Activated CD4-positive, alpha-beta T cell treated with anti-CD3 and anti-CD28 coated beads for 4 hours (primary cell): ENCODE results near the gene NDC1.
A peak's percentile ranks its signal among the peaks of the same experiment; 100 is the strongest.
"Not testable (repeated sequence)": the region's sequence is repeated elsewhere in the genome, so short reads cannot be mapped to it uniquely, and the experiment has no call there.

Experiments used
- DNase-seq, 2 donors: peaks; one replicate each; pipeline ENCODE4 v3.0.0-alpha.2; 2020

The NDC1 gene

DNA sequence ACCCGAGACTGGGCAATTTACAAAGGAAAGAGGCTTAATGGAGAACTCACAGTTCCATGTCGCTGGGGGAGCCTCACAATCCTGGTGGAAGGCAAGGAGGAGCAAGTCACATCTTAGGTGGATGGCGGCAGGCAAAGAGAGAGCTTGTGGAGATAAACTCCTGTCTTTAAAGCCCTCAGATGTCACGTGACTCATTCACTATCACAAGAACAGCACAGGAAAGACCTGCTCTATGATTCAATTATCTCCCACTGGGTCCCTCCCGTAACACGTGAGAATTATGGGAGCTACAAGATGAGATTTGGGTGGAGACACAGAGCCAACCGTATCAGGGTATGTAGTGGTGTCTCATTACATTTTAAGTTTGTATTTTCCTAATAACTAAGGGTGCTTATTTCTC lies 77.6 kb downstream of the NDC1 start:
- not testable (repeated sequence) for DNase-seq

DNA sequence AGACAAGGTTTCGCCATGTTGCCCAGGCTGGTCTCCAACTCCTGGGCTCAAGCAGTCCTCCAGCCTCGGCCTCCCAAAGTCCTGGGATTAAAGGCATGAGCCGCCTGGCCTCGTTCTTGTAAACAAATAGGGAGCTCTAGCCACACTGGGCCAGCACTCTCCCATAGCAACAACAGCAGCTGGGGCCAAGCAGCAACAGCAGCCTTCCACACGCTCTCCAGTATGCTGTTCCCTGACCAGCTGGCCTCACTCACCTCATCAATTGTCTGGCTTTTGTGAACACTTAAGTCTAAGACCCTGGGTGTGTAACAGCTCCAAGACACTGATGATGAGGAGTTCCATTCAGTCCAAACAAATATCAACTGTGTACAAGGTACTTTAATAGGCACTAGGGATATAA lies 82.2 kb downstream of the NDC1 start:
- DNase-seq = no peak

DNA sequence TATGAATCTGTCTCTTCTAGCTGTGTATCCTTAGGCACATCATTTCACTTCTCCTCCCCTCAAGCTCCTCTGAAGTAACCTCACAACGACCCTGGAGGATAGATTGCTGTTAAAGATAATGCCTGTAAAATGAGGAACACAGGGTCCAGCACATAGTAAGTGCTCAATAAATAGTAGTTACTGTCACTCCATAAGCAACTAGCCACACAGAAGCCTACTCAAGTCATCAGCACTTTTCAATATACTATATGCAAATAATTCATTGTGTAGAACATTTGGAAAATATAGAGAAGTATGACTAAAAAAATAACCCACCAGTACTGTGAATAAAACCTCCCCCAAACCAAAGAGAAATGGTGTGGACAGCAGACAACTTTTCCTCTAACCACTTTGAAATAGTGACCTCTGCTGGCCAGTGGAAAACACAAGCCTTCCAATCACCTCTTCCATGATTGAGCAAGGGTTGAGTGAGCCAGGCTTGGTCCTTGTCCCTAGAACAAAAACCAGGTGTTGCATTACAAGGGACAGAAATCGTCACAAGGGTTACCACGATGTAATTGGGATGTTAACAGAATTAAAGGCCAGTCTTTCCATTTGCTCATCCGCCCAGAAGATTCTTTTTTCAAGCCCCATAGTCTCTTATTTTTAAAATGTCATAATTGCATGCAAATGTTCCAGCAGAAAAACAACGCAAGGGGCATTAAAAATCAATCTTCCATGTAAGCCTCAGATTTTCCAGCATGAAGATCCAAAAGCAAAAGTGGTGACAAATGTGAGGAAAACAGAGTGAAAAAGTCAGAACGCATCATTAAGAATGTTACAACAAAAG lies 83.4 kb downstream of the NDC1 start:
- DNase-seq = peak in 1 of 2 donors; percentile 16

DNA sequence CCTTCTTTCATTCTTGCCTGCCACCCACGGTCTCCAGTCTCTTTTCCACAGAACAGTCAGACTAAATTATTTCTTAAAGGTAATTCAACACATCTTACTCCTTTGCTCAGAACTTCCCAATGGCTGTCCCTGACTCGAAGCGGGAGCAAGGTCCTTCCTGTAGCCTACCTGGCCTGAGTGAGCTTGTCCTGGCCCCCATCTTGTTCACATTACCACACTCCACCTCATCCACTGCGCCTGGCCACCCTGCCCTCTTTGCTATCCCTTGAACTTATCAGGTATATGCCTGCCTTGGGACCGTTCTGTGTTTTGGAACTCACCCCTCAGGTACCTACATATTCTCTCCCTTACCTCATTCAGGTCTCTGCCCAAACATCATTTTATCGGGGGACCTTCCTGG lies 85.8 kb downstream of the NDC1 start:
- no peak for DNase-seq

DNA sequence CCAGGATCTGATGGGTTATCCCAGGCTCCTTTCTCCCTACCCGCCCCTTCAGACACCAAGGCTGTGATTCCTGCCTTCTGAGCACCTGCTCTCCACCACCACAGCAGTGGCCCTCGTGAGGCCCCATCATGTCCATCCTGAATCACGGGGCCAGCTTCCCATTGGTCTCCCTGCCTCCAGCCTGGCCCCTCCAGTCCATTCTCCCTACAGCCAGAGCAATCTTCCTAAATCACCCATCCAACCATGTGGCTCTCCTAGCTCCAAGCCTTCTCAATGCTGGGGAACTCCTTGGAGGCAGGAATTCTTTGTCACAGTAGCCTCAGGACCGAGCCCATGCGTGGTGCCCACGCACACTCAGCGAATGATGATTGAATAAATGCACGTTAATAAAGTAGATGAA lies 90.3 kb downstream of the NDC1 start:
- DNase-seq = no peak

DNA sequence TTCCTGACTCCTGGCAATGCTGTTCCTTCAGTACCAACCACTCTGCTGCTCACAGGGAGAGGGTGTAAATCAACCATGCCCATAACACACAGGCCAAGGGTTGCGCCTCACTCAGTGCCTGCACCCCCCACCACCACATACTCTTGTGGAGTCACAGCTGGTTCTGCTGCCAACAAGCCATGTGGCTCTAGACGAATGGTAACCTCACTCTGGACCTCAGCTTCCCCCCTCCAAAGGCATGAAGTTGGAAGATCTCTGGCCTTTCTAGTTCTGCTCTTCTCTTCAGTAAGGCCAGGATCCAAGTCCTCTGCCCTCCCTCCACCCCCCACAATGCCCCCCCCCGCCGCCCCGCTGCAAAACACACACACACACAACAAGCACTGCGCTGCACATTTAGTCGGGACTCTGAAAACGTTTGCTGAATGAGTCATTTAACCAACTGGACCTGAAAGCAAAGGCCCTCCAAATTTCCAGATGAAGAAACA lies 97.4 kb downstream of the NDC1 start:
- DNase-seq = no peak

DNA sequence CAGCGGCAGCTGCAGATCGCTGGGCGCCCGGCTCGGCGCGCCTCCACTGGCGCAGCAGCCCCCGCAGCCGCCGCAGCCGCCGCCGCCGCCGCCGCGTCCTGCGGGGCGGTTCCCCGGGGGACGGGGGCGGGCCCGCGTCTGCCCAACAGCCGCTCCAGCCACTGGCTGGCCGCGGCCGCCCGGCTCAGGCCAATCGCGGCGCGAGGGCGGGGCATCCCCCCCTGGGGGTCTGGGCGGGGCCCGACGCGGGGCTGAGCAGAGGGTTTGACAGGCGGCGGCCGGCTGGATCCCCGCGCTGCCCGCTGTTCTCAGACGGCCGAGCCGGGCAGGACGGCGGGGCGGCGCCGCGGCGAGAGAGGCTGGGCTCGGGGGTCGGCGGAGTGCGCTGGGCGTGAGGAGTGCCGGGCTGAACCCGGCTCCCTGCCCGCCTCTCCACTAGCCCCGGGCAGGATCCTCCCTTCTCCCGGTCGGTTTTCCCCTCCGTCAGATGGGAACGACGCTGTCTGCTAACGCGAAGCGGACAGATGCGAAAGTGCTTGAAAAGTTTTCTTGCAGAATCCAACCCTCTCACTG lies 98.9 kb downstream of the NDC1 start, which contains the start of gene GLIS1:
TSS of gene GLIS1 (minus strand) at position 56 of the 573 bp plus-strand sequence. CDS start 1,100 bp downstream, outside the sequence.
- no peak for DNase-seq

DNA sequence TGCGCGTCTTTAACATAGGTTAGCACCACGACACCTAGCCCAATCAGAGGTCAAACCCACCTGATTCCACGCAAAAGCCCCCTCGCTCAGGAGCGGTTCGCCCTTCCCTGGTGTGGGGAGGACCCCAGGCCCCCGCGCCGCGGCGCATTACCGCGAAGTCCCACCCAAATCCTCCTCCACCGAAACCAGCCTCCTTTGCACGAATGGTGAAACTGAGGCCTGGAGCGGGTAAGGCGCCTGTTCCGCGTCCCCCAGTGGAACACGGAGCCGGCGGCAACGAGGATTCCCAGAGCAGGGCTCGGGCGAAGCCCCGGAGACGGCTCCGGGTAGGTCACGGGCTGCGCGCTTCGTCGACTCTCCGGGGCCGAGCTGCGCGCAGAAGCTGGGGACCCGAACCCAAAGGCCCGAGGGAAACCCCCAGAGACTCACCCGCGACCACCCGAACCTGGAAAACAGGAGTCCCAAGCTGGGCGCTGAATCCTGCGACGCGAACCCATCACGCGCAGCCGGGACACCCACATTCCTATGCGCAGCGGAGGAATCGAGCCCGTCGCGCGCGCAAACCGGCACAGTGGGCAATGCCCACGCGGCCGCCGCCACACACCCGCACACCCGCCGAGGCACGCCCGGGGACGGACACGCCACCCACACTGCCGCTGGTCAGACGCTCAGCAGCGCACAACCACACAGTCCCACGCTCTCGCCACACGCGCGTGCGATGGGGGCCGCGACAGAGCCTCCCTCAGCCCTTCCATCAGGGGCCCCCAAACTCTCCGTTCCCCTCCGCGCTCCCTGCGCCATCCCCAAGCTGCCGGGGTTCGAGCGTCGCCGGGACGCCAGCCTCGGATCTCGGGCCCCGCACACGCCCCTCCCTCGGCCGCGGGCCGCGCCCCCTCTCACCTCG lies 99.6 kb downstream of the NDC1 start:
- DNase-seq = no peak

DNA sequence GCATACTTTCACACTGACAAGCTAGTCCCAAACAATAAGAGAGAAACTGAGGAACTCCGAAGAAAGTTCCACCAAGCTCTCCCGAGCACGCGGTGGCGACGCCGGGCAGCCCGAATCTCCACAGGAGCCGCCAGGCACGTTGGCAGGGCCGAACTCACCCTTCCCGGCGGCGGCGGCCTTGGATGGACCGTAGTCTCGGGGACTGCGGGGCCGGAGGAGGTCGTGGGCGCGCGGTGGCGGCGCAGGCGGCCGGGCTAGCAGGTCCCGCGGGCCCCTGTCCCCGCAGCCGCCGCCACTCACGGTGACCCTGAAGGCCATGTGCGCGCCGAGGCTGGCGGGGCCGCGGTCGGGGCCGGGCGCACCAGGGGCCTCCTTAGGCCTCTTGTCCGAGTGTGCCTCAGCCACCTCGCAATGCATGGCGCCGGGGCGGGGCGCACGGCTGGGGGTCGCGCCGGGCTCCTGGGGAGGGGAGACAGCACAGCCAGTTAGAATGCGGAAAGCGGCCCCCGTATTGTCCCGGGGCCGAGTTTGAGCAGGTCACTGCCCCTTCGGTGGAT lies 100.4 kb downstream of the NDC1 start:
- DNase-seq = no peak

DNA sequence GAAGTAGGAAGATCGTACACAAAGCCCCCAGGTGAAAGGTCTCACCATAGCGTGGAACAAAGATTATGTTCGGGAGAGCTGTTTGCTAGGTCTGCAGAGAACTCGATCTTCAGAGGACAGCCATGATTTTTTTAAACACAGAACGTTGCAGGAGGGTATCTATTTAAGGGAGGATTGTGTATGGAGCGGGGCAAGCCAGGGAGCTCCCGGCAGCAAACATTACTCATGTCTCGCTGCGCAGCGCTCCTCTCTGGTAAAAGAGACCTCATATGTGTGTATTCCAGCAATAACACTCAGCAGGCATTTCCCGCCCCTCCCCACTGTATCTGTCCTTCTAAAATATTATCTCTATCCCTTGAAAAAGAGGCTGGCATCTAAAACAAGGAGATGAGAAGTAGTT lies 101.8 kb downstream of the NDC1 start:
- DNase-seq = no peak

DNA sequence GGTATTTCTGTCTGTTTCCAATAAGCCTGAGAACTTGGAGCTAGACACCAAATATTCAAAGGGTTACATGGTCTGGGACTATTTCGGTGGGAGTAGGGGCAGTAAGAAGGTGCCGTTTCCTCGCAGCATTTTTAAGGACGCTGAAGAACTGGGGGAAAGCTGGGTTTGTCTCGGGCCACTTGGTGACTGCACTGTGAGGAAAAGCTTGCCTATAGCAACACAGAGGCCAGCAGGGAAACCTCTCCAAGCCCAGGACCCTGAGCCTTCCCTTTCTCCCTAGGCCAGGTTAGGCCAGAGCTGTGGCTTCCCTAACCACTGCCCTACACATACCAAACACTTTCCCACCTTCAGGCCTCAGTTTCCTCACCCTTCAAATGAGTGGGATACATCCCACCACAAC lies 102.4 kb downstream of the NDC1 start:
- no peak for DNase-seq

DNA sequence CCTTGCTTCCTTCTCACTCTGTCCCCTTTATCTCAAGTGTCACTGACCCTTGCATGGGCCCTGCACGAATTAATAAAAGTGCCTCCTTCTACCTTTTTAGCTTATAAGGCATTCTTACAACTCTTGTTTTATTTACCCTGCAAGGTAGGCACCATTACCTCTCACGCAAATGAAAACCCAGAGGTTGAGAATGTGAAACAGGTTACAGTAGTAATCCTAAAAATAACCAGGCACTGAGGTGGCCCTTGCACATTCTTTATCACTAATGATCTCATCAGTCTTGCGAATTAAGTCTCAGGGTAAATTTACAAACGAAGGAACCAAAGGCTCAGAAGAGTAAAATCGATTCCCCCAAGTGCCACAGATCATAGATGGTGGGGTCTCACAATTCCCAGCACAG lies 102.8 kb downstream of the NDC1 start:
- no peak for DNase-seq

DNA sequence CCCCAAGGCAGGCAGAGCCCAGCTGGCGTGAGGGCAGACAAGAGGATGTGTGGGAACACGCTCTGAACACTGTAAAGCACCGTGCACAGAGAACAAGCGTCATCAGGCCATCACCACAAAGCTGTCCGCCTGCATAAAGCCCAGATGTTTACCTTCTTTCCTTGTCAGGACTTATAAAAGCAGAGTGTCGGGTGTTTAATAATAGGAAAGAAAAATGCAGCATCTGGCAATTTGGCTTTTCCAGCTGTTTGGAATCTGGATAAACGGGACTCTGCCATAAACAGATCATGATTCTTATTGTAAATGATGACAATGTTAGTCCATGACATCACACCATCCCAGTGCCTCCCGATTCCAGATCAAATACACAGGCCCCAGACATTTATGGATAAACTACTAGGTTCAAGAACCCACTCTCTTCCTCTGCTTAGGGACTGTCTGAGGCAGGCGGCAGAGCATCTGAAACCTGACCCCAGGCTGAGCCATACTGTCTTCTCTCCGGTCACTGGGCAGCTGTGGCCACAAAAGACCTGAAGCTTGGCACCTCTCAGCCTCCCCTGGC lies 103.4 kb downstream of the NDC1 start:
- no peak for DNase-seq

DNA sequence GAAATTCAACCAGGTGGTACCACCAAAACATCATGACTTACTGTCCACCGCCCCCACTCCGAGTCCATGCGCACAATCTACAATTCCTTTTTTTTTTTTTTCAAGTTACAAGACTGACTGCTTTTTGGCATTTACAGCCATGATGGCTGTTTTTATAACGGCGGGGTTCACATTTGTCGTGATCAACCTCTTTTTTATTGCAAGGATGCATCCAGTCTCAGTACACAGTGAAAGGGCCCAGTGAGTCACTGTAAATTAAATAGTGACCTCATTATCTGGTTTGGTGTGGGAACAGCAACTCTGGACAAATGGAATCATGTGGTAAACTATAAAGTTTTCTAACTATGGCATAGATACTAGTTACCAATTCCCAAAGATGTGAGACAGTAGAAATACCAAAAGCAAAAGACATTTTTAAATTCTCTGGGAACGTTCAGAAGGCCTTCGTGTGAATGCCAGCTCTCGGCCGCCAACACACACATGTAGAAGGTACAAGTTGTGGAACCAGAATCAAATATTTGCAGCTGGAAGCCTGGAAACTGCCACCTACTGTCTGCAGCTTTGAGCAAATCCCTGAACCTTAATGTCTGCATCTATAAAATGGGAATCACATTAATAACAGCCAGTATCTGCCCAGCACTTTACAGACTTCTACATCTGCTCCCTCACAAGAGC lies 104.0 kb downstream of the NDC1 start:
- DNase-seq = no peak

DNA sequence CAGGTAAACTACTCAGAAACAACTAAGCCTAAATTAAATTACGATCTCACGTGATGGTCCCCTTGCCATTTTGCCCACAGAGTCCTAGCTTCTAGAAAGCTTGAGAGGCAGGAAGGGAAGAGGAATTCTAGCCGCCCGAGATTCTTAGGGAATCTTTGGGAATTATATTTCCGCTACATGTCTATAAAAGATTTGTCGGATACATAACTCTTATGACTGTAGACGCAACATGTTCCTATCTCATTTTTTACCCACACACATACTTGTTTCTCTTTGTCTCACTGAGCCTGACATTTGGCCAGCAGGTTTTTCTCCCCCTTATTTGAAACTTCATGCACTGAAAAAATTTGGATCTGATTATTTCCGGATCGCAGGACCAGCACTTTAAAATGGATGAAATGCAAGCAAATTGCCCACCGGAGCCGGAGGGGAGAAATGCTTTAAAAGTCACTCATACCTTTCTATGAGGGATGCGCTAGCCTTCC lies 104.6 kb downstream of the NDC1 start:
- no peak for DNase-seq

DNA sequence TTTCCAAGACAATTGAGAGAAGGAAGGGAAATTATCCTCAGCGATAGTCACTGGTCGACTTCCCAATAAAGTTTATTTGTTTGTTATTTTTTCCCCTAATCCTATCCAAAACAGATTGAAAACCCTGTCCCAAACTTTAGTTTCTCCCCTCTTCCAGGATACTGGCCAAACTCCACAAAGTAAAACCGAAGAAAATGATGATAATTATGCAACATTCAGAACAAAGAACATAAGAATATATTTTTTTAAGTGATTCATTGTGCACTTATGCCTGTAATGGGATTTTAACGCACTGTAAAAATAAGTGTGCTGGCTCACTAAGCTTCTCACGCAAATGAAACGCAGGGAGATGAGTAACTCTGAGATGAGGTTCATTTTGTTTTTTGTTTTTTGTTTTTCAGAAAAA lies 105.2 kb downstream of the NDC1 start:
- no peak for DNase-seq

DNA sequence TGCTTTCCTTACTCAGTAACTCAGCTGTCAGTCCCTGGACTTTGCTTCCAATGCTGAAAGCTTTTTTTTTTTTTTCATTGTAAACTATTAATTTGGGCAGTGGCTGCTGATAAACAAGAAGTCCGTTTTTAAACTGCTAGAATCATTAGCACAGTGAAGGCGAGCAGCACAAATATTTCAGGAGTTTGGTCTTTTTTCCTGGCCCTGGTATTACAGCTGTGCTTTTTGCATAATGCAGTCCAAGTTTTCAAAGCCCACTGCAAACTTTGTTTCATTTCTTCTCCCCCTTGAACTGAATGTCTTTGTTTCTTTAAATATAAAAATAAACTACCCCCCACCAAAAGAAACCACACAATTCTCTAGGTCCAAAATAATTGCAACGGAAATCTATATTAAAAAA lies 105.7 kb downstream of the NDC1 start:
- no peak for DNase-seq

DNA sequence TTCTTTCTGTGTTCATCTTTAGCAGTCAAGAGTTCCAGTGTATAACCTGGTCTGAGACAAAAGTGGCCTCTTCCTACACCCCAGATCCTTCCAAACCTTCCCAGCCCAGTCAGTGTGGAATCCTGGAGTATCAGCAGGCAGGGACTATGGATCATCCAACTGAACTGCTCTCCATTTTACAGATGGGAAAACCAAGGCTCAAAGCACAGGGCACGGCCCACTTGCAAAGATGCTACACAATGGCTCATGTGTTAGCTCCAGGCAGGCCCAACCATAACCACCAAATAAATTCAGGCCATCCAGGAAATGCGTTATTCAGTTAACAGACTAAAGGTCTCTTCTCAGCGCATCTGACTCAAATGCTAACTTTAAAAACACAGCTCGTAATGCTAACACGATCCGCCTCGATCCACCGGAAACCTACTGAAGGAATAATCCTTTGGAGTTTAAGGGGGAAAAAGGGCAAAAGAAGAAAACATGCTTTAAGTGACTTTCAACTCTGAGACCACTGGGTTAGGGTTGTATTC lies 106.3 kb downstream of the NDC1 start:
- DNase-seq = no peak

DNA sequence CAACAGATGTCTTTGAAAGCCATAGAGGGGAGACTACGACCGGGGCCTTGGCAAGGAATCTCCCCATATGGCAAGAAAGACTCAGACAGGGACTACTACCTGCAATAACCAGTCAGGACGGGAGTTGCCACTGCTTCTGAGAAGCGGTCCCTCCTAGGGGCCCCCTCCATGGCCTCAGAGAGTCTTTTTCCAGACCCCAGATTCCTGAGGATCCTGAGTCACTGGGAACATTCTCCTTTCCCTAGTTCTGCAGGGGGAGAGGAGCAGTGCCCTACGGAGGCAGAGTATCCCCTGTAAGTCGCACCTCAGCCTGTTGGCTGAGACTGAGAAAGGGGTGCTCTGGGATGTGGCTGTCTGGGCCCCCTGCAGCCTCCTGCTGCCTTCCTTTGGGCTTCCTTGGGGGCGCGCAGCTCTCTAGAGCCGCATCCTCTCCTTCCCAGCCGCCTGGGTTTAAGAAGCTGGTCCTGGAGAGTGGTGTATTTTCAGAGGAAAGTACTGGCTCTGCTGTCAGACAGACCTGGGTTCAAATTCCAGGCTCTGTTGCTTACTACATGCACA lies 107.0 kb downstream of the NDC1 start:
- no peak for DNase-seq

DNA sequence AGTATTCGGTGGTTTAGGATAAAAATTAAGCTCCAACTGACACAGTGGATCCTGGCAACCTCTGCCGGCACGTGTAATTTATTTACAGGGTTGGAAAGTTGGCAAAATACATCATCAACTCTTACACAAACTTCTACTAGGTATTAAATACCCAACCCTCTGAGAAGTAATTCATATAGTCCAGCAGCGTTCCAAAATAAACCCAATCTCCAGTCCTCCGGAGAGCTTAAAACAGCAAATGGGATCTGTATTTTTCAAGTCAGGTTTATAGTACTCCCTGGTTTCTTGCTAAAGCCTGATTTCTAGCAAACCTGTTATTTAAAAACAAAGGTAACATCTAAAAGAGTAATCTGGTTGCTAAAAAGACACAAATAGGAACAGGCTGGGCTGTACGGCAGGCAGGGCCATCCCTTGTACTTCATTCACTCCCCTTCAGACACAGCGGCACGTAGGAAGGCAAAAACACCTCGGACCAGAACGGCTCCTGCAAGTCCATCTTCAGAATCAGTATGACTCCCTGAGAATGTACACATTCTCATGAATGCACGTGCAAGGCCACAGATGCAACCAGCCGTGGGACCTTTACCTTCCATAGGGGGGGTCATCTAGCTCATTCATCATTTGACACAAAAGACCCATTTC lies 107.8 kb downstream of the NDC1 start:
- no peak for DNase-seq
